HG03575 (cell line): ENCODE measurements around the gene BCAN.

Source experiments
- ATAC-seq: cut with Tn5 transposase; IDR thresholded peaks from one replicate; pipeline ENCODE4 v1.9.1; 2021; ENCODE audit not compliant: unreplicated experiment, insufficient number of reproducible peaks, low FRiP score; ENCODE audit errors: extremely low read depth

BCAN gene

GRCh38 chr1:156689035-156689952 lies 47.4 kb downstream of the BCAN start:
- ATAC-seq: no peak

- no peak for ATAC-seq
Observed at GRCh38 chr1:156689953-156690674, 48.2 kb downstream of the BCAN start.

GRCh38 chr1:156690675-156691036 lies 48.7 kb downstream of the BCAN start:
- no peak for ATAC-seq

GRCh38 chr1:156691191-156691590 lies 49.3 kb downstream of the BCAN start:
- ATAC-seq: no peak

GRCh38 chr1:156691665-156692440 lies 49.9 kb downstream of the BCAN start:
- no peak for ATAC-seq

- no peak for ATAC-seq
Observed at GRCh38 chr1:156692441-156692924, 50.6 kb downstream of the BCAN start.

GRCh38 chr1:156692925-156693847 lies 51.3 kb downstream of the BCAN start:
- ATAC-seq: no peak

GRCh38 chr1:156693848-156694689 lies 52.2 kb downstream of the BCAN start:
- no peak for ATAC-seq

- no peak for ATAC-seq
Observed at GRCh38 chr1:156694690-156694962, 52.7 kb downstream of the BCAN start.

GRCh38 chr1:156696755-156697154 lies 54.8 kb downstream of the BCAN start:
- no peak for ATAC-seq

- ATAC-seq: no peak
Observed at GRCh38 chr1:156697481-156697880, 55.6 kb downstream of the BCAN start.

GRCh38 chr1:156698995-156699394 lies 57.1 kb downstream of the BCAN start:
- no peak for ATAC-seq

GRCh38 chr1:156700736-156701531 lies 59.0 kb downstream of the BCAN start:
- ATAC-seq: no peak

- ATAC-seq: no peak
Observed at GRCh38 chr1:156703336-156703735, 61.4 kb downstream of the BCAN start.

GRCh38 chr1:156703741-156704140 lies 61.8 kb downstream of the BCAN start:
- ATAC-seq: no peak

- ATAC-seq: no peak
Observed at GRCh38 chr1:156704166-156704711, 62.3 kb downstream of the BCAN start.

- ATAC-seq: no peak
Observed at GRCh38 chr1:156704930-156705320, 63.0 kb downstream of the BCAN start.
